ENCODE data around the gene FILIP1.
"Not testable (repeated sequence)": the region's sequence is repeated elsewhere in the genome, so short reads cannot be mapped to it uniquely, and the experiment has no call there.

FILIP1 gene

GRCh38 chr6:75422024-75422639 lies 71.5 kb downstream of the FILIP1 start:
- in situ Hi-C loops (cut with MboI; ENCODE audit: low sequenced_read_pairs): no loop called here

- in situ Hi-C loops (cut with MboI; ENCODE audit: low sequenced_read_pairs): no loop called here
Measured at GRCh38 chr6:75421316-75422023, 72.1 kb downstream of the FILIP1 start.

- in situ Hi-C loops (cut with MboI; ENCODE audit: low sequenced_read_pairs): no loop called here
Measured at GRCh38 chr6:75419980-75420379, 73.6 kb downstream of the FILIP1 start.

- in situ Hi-C loops (cut with MboI; ENCODE audit: low sequenced_read_pairs): no loop called here
Measured at GRCh38 chr6:75419416-75419815, 74.2 kb downstream of the FILIP1 start.

GRCh38 chr6:75418233-75418632 lies 75.4 kb downstream of the FILIP1 start:
- in situ Hi-C loops (cut with MboI; ENCODE audit: low sequenced_read_pairs): no loop called here

- in situ Hi-C loops (cut with MboI; ENCODE audit: low sequenced_read_pairs): no loop called here
Measured at GRCh38 chr6:75416443-75416842, 77.2 kb downstream of the FILIP1 start.

GRCh38 chr6:75415804-75416203 lies 77.8 kb downstream of the FILIP1 start:
- in situ Hi-C loops (cut with MboI; ENCODE audit: low sequenced_read_pairs): no loop called here

GRCh38 chr6:75414445-75415021 lies 79.1 kb downstream of the FILIP1 start:
- in situ Hi-C loops (cut with MboI; ENCODE audit: low sequenced_read_pairs): no loop called here

GRCh38 chr6:75412969-75413662 lies 80.5 kb downstream of the FILIP1 start:
- in situ Hi-C loops (cut with MboI; ENCODE audit: low sequenced_read_pairs): no loop called here

- in situ Hi-C loops (cut with MboI; ENCODE audit: low sequenced_read_pairs): not testable (repeated sequence)
Measured at GRCh38 chr6:75410564-75410963, 83.0 kb downstream of the FILIP1 start.

GRCh38 chr6:75409928-75410327 lies 83.7 kb downstream of the FILIP1 start:
- in situ Hi-C loops (cut with MboI; ENCODE audit: low sequenced_read_pairs): no loop called here

GRCh38 chr6:75409286-75409685 lies 84.3 kb downstream of the FILIP1 start:
- in situ Hi-C loops (cut with MboI; ENCODE audit: low sequenced_read_pairs): no loop called here

GRCh38 chr6:75403563-75404080 lies 90.0 kb downstream of the FILIP1 start:
- in situ Hi-C loops (cut with MboI; ENCODE audit: low sequenced_read_pairs): no loop called here

GRCh38 chr6:75402296-75402695 lies 91.3 kb downstream of the FILIP1 start:
- in situ Hi-C loops (cut with MboI; ENCODE audit: low sequenced_read_pairs): no loop called here

- in situ Hi-C loops (cut with MboI; ENCODE audit: low sequenced_read_pairs): no loop called here
Measured at GRCh38 chr6:75397656-75398465, 95.7 kb downstream of the FILIP1 start.

- in situ Hi-C loops (cut with MboI; ENCODE audit: low sequenced_read_pairs): no loop called here
Measured at GRCh38 chr6:75397171-75397570, 96.4 kb downstream of the FILIP1 start.

- in situ Hi-C loops (cut with MboI; ENCODE audit: low sequenced_read_pairs): no loop called here
Measured at GRCh38 chr6:75396005-75396800, 97.4 kb downstream of the FILIP1 start.

- in situ Hi-C loops (cut with MboI; ENCODE audit: low sequenced_read_pairs): no loop called here
Measured at GRCh38 chr6:75393806-75394205, 99.8 kb downstream of the FILIP1 start.

GRCh38 chr6:75391276-75391675 lies 102.3 kb downstream of the FILIP1 start:
- in situ Hi-C loops (cut with MboI; ENCODE audit: low sequenced_read_pairs): no loop called here

All from HL-60/S4 treated with retinoic acid at 250 ng/mL for 4 days and 3 days (cell line).